Neural cell (in vitro differentiated cells): ENCODE data around the gene ZNF563. TPM values are rescaled to one million over a fixed set of nuclear protein-coding genes. Genes with fewer than 3 reads are reported as not detected.

Experiments
- H2AFZ ChIP-seq: fragments of 200-600, 300-800 bp; sonication (generic), shearing (Covaris generic); 2 replicates; pipeline ENCODE4 v1.6.0; 2014; ENCODE audit warnings: low read depth, mild to moderate bottlenecking, antibody characterized with exemption, low read length, moderate library complexity
- H3F3A ChIP-seq: fragments of 200-600 bp; shearing (Covaris generic); 2 replicates; pipeline ENCODE4 v1.6.1; 2016; ENCODE audit warnings: mild to moderate bottlenecking, moderate library complexity, mixed read lengths, antibody characterized with exemption, low read length; ENCODE audit not compliant: insufficient read depth, poor library complexity, severe bottlenecking
- H3K27ac ChIP-seq: fragments of 200-600, 300-800 bp; sonication (generic), shearing (Covaris generic); 2 replicates; pipeline ENCODE4 v1.5.1; 2014; ENCODE audit warnings: mild to moderate bottlenecking, low read length, moderate library complexity
- H3K27me3 ChIP-seq: fragments of 300-800, 200-600 bp; sonication (generic), shearing (Covaris generic); 2 replicates; pipeline ENCODE4 v1.6.0; 2014; ENCODE audit warnings: mild to moderate bottlenecking, low read depth, low read length, moderate library complexity; ENCODE audit not compliant: insufficient read depth
- H3K36me3 ChIP-seq: fragments of 300-800, 200-600 bp; sonication (generic), shearing (Covaris generic); 2 replicates; pipeline ENCODE4 v1.5.1; 2014; ENCODE audit warnings: mild to moderate bottlenecking, antibody characterized with exemption, low read length, moderate library complexity; ENCODE audit not compliant: insufficient read depth
- H3K4me2 ChIP-seq: fragments of 300-800, 200-600 bp; sonication (generic), shearing (Covaris generic); 2 replicates; pipeline ENCODE4 v1.6.0; 2014; ENCODE audit warnings: mild to moderate bottlenecking, low read length
- H3K4me3 ChIP-seq: fragments of 300-800, 200-600 bp; sonication (generic), shearing (Covaris generic); 2 replicates; pipeline ENCODE4 v1.5.1; 2014; ENCODE audit warnings: mild to moderate bottlenecking, low read length, moderate library complexity
- H3K79me2 ChIP-seq: fragments of 200-600 bp; shearing (Covaris generic); replicated peaks from 2 replicates; pipeline ENCODE4 v1.6.0; 2014; ENCODE audit warnings: mild to moderate bottlenecking, low read length, moderate library complexity; ENCODE audit not compliant: insufficient read depth
- H3K9ac ChIP-seq: fragments of 300-800, 200-600 bp; sonication (generic), shearing (Covaris generic); 2 replicates; pipeline ENCODE4 v1.6.1; 2016; ENCODE audit warnings: mild to moderate bottlenecking, low read length, mixed read lengths
- H3K9me2 ChIP-seq: fragments of 200-600 bp; shearing (Covaris generic); 2 replicates; pipeline ENCODE4 v1.6.1; 2016; ENCODE audit warnings: mild to moderate bottlenecking, low read length, mixed read lengths; ENCODE audit not compliant: insufficient read depth
- H3K9me3 ChIP-seq: fragments of 200-600, 300-800 bp; sonication (generic), shearing (Covaris generic); 2 replicates; pipeline ENCODE4 v1.6.1; 2016; ENCODE audit warnings: mild to moderate bottlenecking, mixed run types, low read length, moderate library complexity, mixed read lengths
- H4K20me1 ChIP-seq: fragments of 200-600 bp; shearing (Covaris generic); 2 replicates; pipeline ENCODE4 v1.6.1; 2016; ENCODE audit warnings: mild to moderate bottlenecking, mixed run types; ENCODE audit not compliant: insufficient read depth
- CTCF ChIP-seq: fragments of 450-650 bp; IDR thresholded peaks from 2 replicates; pipeline ENCODE4 v1.5.1; 2014; ENCODE audit warnings: antibody characterized with exemption, mild to moderate bottlenecking, moderate library complexity; ENCODE audit not compliant: poor library complexity, severe bottlenecking
- EP300 ChIP-seq: fragments of 450-650 bp; conservative IDR thresholded peaks from 2 replicates; pipeline ENCODE4 v1.6.1; 2014; ENCODE audit warnings: antibody characterized with exemption, mild to moderate bottlenecking, moderate library complexity; ENCODE audit not compliant: poor library complexity, severe bottlenecking
- EZH2 ChIP-seq: fragments of 200-600, 300-800 bp; shearing (Covaris generic), sonication (generic); IDR thresholded peaks from 2 replicates; pipeline ENCODE4 v1.6.1; 2014; ENCODE audit warnings: antibody characterized with exemption, low read length, borderline replicate concordance, mild to moderate bottlenecking; ENCODE audit not compliant: insufficient read depth, poor library complexity, severe bottlenecking
- MXI1 ChIP-seq: fragments of 450-650 bp; conservative IDR thresholded peaks from 2 replicates; pipeline ENCODE4 v1.6.1; 2014; ENCODE audit warnings: antibody characterized with exemption, mild to moderate bottlenecking; ENCODE audit not compliant: poor library complexity, severe bottlenecking
- POLR2AphosphoS5 ChIP-seq: IDR thresholded peaks from 2 replicates; pipeline ENCODE4 v1.6.1; 2012
- RAD21 ChIP-seq: fragments of 450-650 bp; conservative IDR thresholded peaks from 2 replicates; pipeline ENCODE4 v1.6.1; 2014; ENCODE audit warnings: antibody characterized with exemption, mild to moderate bottlenecking, moderate library complexity
- REST ChIP-seq: IDR thresholded peaks from 2 replicates; pipeline ENCODE4 v1.6.1; 2012; ENCODE audit warnings: borderline replicate concordance
- SMC3 ChIP-seq: fragments of 450-650 bp; conservative IDR thresholded peaks from 2 replicates; pipeline ENCODE4 v1.6.1; 2014; ENCODE audit warnings: antibody characterized with exemption, mild to moderate bottlenecking, moderate library complexity; ENCODE audit not compliant: poor library complexity
- TAF1 ChIP-seq: IDR thresholded peaks from 2 replicates; pipeline ENCODE4 v1.6.1; 2012; ENCODE audit warnings: low read depth
- polyA plus RNA-seq: library from polyadenylated mRNA; depleted of rRNA; stranded (reverse); fragments of >200 nt; gene quantifications from 2 replicates; pipeline ENCODE4 v1.2.3, GENCODE V29; 2014
- small RNA-seq, 3 experiments: library from RNA; depleted of rRNA; stranded (forward); fragments of <200 nt; gene quantifications; one replicate each; pipeline ENCODE3, GENCODE V24; 2012

ZNF563 gene
- polyA plus RNA-seq, 1 donor from 2014 or later = 3.6 TPM

- TF ChIP-seq EP300 (no peak), EZH2 (no peak), MXI1 (no peak), REST (no peak), SMC3 (no peak), TAF1 (no peak), CTCF (no peak), POLR2AphosphoS5 (no peak), RAD21 (no peak)
- Histone ChIP-seq H3K9me3 (peaks cover 31% of the 10 kb centered on the region), H3F3A (no peaks in the 10 kb centered on the region), H3K4me3 (no peak overlapping the region), H3K4me2 (no peak overlapping the region), H3K9me2 (no peaks in the 10 kb centered on the region), H3K79me2 (no peaks in the 10 kb centered on the region), H3K27ac (no peak overlapping the region), H2AFZ (no peak overlapping the region), H4K20me1 (no peaks in the 10 kb centered on the region), H3K36me3 (peaks cover 36% of the 10 kb centered on the region), H3K27me3 (no peaks in the 10 kb centered on the region), H3K9ac (no peak overlapping the region)
Measured at GRCh38 chr19:12270854-12271253, 62.6 kb downstream of the ZNF563 start.

Small RNA genes lying within 50 kb of the gene (small RNA-seq; reads per million reads assigned to genes)
- gene RPS29P23 = 0 reads per million in 3 experiments

Other genes with a start within 250 kb of the ZNF563 start
- gene ZNF20, start 193.3 kb downstream of the ZNF563 start, polyA plus RNA-seq = 12.0 and 15.3 TPM in 2 replicates
- 11.2 and 11.6 TPM in 2 replicates for gene ZNF625, start 176.9 kb downstream of the ZNF563 start, polyA plus RNA-seq
- 14.2 and 16.2 TPM in 2 replicates for gene ZNF136, start 170.5 kb downstream of the ZNF563 start, polyA plus RNA-seq
- 14.7 and 19.2 TPM in 2 replicates for gene ZNF44, start 38.8 kb downstream of the ZNF563 start, polyA plus RNA-seq
- gene ZNF442, start 32.0 kb upstream of the ZNF563 start, polyA plus RNA-seq = 8.8 and 12.1 TPM in 2 replicates
- 6.8 and 6.9 TPM in 2 replicates for gene ZNF799, start 67.6 kb upstream of the ZNF563 start, polyA plus RNA-seq
- 11.5 and 13.0 TPM in 2 replicates for gene ZNF443, start 107.4 kb upstream of the ZNF563 start, polyA plus RNA-seq
- 16.1 and 17.4 TPM in 2 replicates for gene ZNF709, start 151.2 kb upstream of the ZNF563 start, polyA plus RNA-seq
- 7.3 and 7.6 TPM in 2 replicates for gene ZNF564, start 217.8 kb upstream of the ZNF563 start, polyA plus RNA-seq